HepG2 (cell line): Measurements from ENCODE around the gene CCT3. TPM values are rescaled to one million over a fixed set of nuclear protein-coding genes. Genes with fewer than 3 reads are reported as not detected.

Experiments
- KDM6A ChIP-seq: IDR thresholded peaks from 2 replicates; pipeline ENCODE4 v1.6.1; 2016; ENCODE audit warnings: low read depth
- MEIS1 ChIP-seq: sonication (generic); formaldehyde crosslinking; IDR thresholded peaks from 2 replicates; pipeline ENCODE4 v1.9.0; 2021; ENCODE audit warnings: mild to moderate bottlenecking, missing genetic modification reagents, moderate library complexity, borderline replicate concordance
- PCBP2 ChIP-seq: fragments of 200-400 bp; formaldehyde crosslinking; optimal IDR thresholded peaks from 2 replicates; pipeline ENCODE3; 2018; ENCODE audit warnings: low read length, low read depth; ENCODE audit not compliant: poor library complexity, severe bottlenecking
- WIZ ChIP-seq: sonication (generic); formaldehyde crosslinking; IDR thresholded peaks from 2 replicates; pipeline ENCODE4 v1.5.1; 2020; ENCODE audit warnings: mild to moderate bottlenecking, missing genetic modification reagents
- ZBTB43 ChIP-seq: sonication (generic); formaldehyde crosslinking; conservative IDR thresholded peaks from 2 replicates; pipeline ENCODE4 v1.4.0; 2020; ENCODE audit warnings: missing genetic modification reagents
- ZFP90 ChIP-seq: sonication (generic); formaldehyde crosslinking; IDR thresholded peaks from 2 replicates; pipeline ENCODE4 v1.8.0; 2022; ENCODE audit warnings: missing genetic modification reagents, mild to moderate bottlenecking, inconsistent platforms, borderline replicate concordance
- ZNF230 ChIP-seq: sonication (generic); formaldehyde crosslinking; IDR thresholded peaks from 2 replicates; pipeline ENCODE4 v1.4.0; 2020; ENCODE audit warnings: mild to moderate bottlenecking, missing genetic modification reagents
- ZNF639 ChIP-seq: conservative IDR thresholded peaks from 2 replicates; pipeline ENCODE4 v1.6.1; 2018; ENCODE audit warnings: missing genetic modification reagents
- ZNF678 ChIP-seq: sonication (generic); formaldehyde crosslinking; IDR thresholded peaks from 2 replicates; pipeline ENCODE4 v1.4.0; 2020; ENCODE audit warnings: mild to moderate bottlenecking, missing genetic modification reagents
- ZNF7 ChIP-seq: IDR thresholded peaks from 2 replicates; pipeline ENCODE4 v1.6.1; 2016; ENCODE audit warnings: missing biosample characterization, missing genetic modification reagents
- ZNF709 ChIP-seq: sonication (generic); formaldehyde crosslinking; IDR thresholded peaks from 2 replicates; pipeline ENCODE4 v1.5.0; 2020; ENCODE audit warnings: mild to moderate bottlenecking, missing genetic modification reagents
- polyA plus RNA-seq, 8 experiments: library from polyadenylated mRNA; depleted of rRNA in 3 of 8; stranded (reverse) in 7 of 8; unstranded in 1 of 8; fragments of >200 nt; fragmentation: Illumina TruSeq in 4 of 8; extraction: Trizol in 4 of 8; gene quantifications; 2 replicates each; pipeline versions ENCODE4 v1.2.1 to v1.2.3, GENCODE V29; 2011 to 2016; ENCODE audit warnings: low read depth in 4 of 8, missing spikeins in 1 of 8, mixed read lengths in 1 of 8; ENCODE audit not compliant: insufficient read depth in 1 of 8
- total RNA-seq, 5 experiments: library from RNA; depleted of rRNA; stranded (reverse); fragments of >200 nt; fragmentation: Illumina TruSeq; extraction: Trizol; gene quantifications; 2 replicates each; pipeline ENCODE4 v1.2.3, GENCODE V29; 2016; ENCODE audit warnings: low read depth in 1 of 5
- TF ChIP-seq, protein P1 (sequence below): sonication (generic); formaldehyde crosslinking; IDR thresholded peaks from 2 replicates; pipeline ENCODE4 v1.5.1; 2020; ENCODE audit warnings: mild to moderate bottlenecking, moderate library complexity, missing genetic modification reagents
- TF ChIP-seq, protein P2 (sequence below): sonication (generic); formaldehyde crosslinking; IDR thresholded peaks from 2 replicates; pipeline ENCODE4 v1.4.0; 2020; ENCODE audit warnings: missing genetic modification reagents
- TF ChIP-seq, protein P3 (sequence below), 2 experiments: sonication (generic) in 1 of 2; formaldehyde crosslinking in 1 of 2; IDR thresholded peaks; 2 replicates each; pipeline versions ENCODE4 v1.6.1 to v1.9.0; 2014 to 2022; ENCODE audit warnings: antibody characterized with exemption in 1 of 2, borderline replicate concordance in 1 of 2, inconsistent platforms in 1 of 2, low read depth in 1 of 2, missing genetic modification reagents in 1 of 2

Gene CCT3
- total and polyA plus RNA-seq, 2 of the 13 experiments (the other 11 are each of a cell fraction or from before 2014, with no cell fraction given), result 319 to 615 TPM

DNA sequence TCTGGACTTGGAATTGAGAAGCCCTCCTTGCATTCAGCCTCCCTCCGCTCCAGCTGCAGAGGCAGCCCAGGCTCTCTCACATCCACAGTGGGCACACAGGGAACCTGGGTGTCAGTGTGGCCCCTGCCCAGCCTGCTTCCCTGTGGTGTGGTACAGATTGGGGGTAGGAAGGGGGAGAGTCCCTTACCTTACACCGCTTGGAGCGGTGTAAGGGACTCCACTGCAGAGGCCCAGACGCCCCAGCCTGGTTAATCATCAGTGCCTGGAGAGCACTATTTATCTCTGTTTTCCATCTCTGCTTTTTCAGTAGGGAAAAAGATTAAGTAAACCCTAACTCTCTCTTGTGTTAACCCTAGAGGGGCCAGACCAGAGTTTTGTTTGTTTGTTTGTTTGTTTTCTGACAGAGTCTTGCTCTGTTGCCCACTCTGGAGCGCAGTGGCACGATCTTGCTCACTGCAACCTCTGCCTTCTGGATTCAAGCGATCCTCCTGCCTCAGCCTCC lies 30.1 kb upstream of the CCT3 start (continued):
- TF ChIP-seq, protein P1, sequence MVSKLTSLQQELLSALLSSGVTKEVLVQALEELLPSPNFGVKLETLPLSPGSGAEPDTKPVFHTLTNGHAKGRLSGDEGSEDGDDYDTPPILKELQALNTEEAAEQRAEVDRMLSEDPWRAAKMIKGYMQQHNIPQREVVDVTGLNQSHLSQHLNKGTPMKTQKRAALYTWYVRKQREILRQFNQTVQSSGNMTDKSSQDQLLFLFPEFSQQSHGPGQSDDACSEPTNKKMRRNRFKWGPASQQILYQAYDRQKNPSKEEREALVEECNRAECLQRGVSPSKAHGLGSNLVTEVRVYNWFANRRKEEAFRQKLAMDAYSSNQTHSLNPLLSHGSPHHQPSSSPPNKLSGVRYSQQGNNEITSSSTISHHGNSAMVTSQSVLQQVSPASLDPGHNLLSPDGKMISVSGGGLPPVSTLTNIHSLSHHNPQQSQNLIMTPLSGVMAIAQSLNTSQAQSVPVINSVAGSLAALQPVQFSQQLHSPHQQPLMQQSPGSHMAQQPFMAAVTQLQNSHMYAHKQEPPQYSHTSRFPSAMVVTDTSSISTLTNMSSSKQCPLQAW (CRISPR knock-in tag), result peak; percentile 21; the same call in 1 of the 2 replicates
- TF ChIP-seq KDM6A (no peak), ZNF639 (CRISPR knock-in tag) (no peak), ZNF230 (CRISPR knock-in tag) (no peak), ZBTB43 (CRISPR knock-in tag) (no peak), ZNF7 (CRISPR knock-in tag) (no peak), MEIS1 (CRISPR knock-in tag) (no peak), WIZ (CRISPR knock-in tag) (no peak), ZNF709 (CRISPR knock-in tag) (no peak), PCBP2 (no peak), ZFP90 (CRISPR knock-in tag) (no peak), ZNF678 (CRISPR knock-in tag) (no peak)
- TF ChIP-seq, protein P2, sequence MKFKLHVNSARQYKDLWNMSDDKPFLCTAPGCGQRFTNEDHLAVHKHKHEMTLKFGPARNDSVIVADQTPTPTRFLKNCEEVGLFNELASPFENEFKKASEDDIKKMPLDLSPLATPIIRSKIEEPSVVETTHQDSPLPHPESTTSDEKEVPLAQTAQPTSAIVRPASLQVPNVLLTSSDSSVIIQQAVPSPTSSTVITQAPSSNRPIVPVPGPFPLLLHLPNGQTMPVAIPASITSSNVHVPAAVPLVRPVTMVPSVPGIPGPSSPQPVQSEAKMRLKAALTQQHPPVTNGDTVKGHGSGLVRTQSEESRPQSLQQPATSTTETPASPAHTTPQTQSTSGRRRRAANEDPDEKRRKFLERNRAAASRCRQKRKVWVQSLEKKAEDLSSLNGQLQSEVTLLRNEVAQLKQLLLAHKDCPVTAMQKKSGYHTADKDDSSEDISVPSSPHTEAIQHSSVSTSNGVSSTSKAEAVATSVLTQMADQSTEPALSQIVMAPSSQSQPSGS (CRISPR knock-in tag), result peak; percentile 19; the same call in 1 of the 2 replicates
- TF ChIP-seq, protein P3, sequence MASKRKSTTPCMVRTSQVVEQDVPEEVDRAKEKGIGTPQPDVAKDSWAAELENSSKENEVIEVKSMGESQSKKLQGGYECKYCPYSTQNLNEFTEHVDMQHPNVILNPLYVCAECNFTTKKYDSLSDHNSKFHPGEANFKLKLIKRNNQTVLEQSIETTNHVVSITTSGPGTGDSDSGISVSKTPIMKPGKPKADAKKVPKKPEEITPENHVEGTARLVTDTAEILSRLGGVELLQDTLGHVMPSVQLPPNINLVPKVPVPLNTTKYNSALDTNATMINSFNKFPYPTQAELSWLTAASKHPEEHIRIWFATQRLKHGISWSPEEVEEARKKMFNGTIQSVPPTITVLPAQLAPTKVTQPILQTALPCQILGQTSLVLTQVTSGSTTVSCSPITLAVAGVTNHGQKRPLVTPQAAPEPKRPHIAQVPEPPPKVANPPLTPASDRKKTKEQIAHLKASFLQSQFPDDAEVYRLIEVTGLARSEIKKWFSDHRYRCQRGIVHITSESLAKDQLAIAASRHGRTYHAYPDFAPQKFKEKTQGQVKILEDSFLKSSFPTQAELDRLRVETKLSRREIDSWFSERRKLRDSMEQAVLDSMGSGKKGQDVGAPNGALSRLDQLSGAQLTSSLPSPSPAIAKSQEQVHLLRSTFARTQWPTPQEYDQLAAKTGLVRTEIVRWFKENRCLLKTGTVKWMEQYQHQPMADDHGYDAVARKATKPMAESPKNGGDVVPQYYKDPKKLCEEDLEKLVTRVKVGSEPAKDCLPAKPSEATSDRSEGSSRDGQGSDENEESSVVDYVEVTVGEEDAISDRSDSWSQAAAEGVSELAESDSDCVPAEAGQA (IDR thresholded peaks at IDR 0.05; ENCODE audit: low read depth), result no peak
- TF ChIP-seq, protein P3 (CRISPR knock-in tag; IDR thresholded peaks at IDR 0.05; ENCODE audit: borderline replicate concordance), result no peak
